GM12864 (cell line): Measurements from ENCODE around the gene CNTNAP2.

Source experiments
- DNase-seq: peaks from one replicate; pipeline ENCODE4 v3.0.0-alpha.2; 2011; ENCODE audit warnings: low read depth
- H3K4me3 ChIP-seq: 2 replicates; pipeline ENCODE4 v1.5.1; 2011; ENCODE audit warnings: mild to moderate bottlenecking, low read depth, low read length, control low read depth
- TF ChIP-seq, protein P1 (sequence below): IDR thresholded peaks from 2 replicates; pipeline ENCODE4 v1.5.1; 2011; ENCODE audit warnings: low read depth, mild to moderate bottlenecking, moderate library complexity, low read length, control low read depth, inconsistent platforms; ENCODE audit errors: missing control alignments

The CNTNAP2 gene

DNA sequence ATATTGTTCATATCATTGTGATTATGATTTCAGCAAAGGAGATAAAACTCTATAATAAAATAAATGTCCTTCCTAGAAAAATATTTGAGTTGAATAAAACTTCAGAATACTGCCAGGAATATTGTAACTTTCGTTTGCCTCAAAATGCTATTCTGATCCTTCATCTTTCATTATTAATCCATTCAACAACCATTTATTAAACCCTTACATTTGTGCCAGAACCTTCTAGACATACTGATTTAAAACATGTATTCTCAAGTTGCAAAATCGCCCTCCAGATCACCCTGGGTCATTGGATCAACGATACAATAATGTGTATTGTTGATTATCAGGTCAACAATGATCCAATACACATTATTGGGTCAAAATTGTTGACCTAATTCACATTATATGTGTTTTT lies 759.8 kb downstream of the CNTNAP2 start:
- H3K4me3 ChIP-seq, result no peak overlapping the region
- TF ChIP-seq, protein P1, sequence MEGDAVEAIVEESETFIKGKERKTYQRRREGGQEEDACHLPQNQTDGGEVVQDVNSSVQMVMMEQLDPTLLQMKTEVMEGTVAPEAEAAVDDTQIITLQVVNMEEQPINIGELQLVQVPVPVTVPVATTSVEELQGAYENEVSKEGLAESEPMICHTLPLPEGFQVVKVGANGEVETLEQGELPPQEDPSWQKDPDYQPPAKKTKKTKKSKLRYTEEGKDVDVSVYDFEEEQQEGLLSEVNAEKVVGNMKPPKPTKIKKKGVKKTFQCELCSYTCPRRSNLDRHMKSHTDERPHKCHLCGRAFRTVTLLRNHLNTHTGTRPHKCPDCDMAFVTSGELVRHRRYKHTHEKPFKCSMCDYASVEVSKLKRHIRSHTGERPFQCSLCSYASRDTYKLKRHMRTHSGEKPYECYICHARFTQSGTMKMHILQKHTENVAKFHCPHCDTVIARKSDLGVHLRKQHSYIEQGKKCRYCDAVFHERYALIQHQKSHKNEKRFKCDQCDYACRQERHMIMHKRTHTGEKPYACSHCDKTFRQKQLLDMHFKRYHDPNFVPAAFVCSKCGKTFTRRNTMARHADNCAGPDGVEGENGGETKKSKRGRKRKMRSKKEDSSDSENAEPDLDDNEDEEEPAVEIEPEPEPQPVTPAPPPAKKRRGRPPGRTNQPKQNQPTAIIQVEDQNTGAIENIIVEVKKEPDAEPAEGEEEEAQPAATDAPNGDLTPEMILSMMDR, result no peak
- no peak for DNase-seq

DNA sequence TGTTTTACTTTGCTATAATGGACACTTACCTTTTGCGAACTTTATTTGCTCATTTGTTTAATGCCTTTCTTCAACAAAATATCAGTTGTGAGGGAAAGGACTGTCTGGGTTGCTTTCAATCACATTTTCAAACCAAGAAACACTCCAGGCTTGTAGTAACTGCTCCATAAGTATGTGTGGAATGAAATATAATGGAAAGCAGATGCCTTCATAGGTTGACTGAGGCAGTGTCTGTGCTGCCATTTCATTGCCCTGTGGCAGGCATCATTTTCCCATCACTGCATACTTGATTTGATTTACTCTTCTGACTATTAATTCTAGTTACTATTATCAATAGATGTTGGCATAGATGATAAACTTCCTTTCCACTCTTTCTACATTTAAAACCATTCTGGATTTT lies 762.3 kb downstream of the CNTNAP2 start:
- TF ChIP-seq, protein P1, result no peak
- no peak overlapping the region for H3K4me3 ChIP-seq
- no peak for DNase-seq

DNA sequence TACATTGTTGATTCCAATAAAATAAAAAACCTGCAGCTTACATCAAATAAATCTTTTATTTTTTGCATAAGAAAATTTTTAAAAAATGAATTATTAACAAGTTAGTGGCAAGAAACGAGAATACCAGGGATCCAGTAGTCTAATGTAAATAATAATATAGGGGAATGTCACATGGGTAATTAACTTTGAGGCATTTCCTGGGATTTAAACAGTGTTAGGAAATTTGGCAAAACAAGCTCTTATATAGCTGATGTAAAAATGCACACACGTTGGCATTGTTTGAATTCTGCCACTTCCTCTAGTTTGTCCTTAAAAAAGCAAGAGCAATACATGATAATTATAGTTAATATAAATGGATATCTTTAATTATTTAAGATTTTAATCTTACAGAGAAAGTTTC lies 768.6 kb downstream of the CNTNAP2 start:
- no peak for DNase-seq
- TF ChIP-seq, protein P1, result no peak
- H3K4me3 ChIP-seq, result no peak overlapping the region

DNA sequence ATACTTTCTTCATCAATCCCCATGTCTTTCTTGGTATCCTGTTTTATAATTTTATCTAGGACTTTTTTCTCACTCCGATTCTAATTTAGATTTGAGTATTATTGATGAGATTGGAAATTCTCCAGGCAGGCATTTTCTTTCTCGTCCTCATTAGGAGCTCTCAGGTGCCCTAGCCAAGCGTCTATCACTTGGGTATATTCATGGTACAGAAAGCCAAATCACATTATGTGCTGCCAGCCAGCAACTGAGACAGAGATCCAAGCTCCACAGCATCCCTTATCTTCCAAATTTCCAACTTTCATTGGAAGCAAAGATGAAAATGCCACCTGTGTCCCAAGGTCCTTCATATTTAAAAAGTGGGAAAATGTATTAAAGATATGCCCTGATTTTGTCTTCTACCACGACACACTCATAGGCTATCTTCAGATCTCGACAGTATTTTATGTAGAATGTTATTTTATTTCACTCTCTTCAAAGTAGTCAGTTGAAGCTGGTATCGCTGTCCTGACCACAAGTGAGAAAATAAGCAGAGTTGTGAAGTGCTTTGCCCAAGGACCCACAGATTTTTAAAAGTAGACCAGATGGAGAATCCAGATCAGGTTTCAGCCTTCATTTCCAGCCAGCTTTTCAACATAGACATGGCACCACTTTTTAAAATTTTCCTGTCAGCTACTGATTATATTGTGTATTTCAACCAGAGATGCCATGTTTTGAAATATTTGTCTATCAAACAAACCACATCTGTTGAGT lies 773.4 kb downstream of the CNTNAP2 start:
- DNase-seq, result no peak
- H3K4me3 ChIP-seq, result no peak overlapping the region
- TF ChIP-seq, protein P1, result no peak

DNA sequence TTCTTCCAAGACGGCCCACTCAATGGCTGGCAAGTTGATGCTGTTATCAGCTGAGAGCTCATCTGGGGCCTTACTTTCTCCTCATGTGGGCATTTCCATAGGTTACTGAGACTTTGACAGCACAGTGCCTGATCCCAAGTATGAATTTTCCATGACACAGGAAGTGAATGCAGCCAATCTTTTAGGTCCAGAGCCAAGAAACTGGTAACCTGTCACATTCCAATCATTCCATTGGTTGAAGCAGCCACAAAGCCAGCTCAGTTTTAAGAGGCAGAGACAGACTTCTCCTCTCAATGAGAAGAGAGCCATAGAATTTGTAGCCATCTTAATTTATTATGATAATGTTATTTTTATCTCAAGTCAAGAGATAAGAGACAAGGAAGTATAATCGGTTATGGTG lies 775.5 kb downstream of the CNTNAP2 start:
- TF ChIP-seq, protein P1, result no peak
- no peak for DNase-seq
- no peak overlapping the region for H3K4me3 ChIP-seq

DNA sequence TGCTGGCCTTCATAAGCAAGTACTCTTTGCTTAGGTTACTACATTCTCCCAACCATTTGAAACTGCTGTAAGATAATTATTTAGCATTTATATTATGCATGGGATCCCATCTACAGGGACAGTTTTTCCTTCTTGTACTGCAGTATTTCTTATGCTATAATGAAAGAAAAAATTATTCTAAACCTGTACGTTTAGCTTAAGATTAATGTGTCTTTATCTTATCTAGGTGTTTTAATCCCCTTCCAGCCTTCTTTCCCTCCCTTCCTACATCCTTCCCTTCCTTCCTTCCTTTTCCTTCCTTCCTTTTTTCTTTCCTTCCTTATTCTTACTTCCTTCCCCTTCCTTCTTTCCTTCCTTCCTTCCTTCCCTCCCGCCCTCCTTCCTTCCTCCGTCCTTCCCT lies 778.3 kb downstream of the CNTNAP2 start:
- TF ChIP-seq, protein P1, result no peak
- DNase-seq, result no peak

DNA sequence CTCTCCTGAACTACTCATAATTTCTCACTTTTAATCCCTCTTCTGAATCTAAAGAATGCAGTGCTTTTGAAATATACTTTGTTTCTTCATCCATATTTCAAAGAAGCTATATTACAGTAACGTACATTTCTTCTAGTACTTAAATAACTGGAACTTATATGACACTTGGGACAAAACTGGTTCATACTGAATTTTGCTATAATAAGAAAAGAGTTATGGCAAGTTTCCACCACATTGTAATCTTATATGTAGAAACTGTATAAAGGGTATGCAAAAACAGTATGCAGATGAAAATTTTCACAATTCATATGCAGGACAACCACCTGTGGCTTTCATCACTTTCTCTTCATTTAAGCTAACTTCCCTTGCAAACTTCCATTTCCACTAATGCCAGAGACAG lies 785.7 kb downstream of the CNTNAP2 start:
- no peak for DNase-seq
- H3K4me3 ChIP-seq, result no peak overlapping the region
- TF ChIP-seq, protein P1, result no peak

More for the DNA sequence above, 778.3 kb downstream of the CNTNAP2 start:
- no peak overlapping the region for H3K4me3 ChIP-seq
